Mammary epithelial cell (primary cell): ENCODE data around the gene SPEG.

Source experiments
- CTCF ChIP-seq, 2 donors: IDR thresholded peaks in 1 of 2; conservative IDR thresholded peaks in 1 of 2; 2 replicates each; pipeline ENCODE4 v1.5.1; 2011 to 2012; ENCODE audit warnings: inconsistent platforms in 2 of 2, low read length in 2 of 2, mild to moderate bottlenecking in 2 of 2, control low read depth in 1 of 2, low read depth in 1 of 2; ENCODE audit not compliant: insufficient read depth in 1 of 2; ENCODE audit errors: extremely low read depth in 1 of 2
- EZH2 ChIP-seq: IDR thresholded peaks from 2 replicates; pipeline ENCODE4 v1.6.1; 2012; ENCODE audit warnings: low read length, inconsistent platforms, borderline replicate concordance

- no peak for TF ChIP-seq EZH2
- no peak for TF ChIP-seq CTCF (conservative IDR thresholded peaks at IDR 0.05 in 1 of 2, IDR thresholded peaks at IDR 0.05 in 1 of 2; ENCODE audit: extremely low read depth in 1 of 2, insufficient read depth in 1 of 2, low read depth in 1 of 2, low read length in 2 of 2)
Observed at GRCh38 chr2:219514196-219514761, 79.6 kb downstream of the SPEG start, which contains the start of gene ASIC4.
